HCT116 (cell line): ENCODE measurements around the gene ABHD16B. TPM values are rescaled to one million over a fixed set of nuclear protein-coding genes. Genes with fewer than 3 reads are reported as not detected.

Experiments
- ATAC-seq: fragments of 200-7000 bp; cut with Tn5 transposase; 2 replicates; pipeline ENCODE4 v1.9.1; 2020; ENCODE audit warnings: mild to moderate bottlenecking, moderate library complexity
- BruUV-seq: library from RNA; stranded (reverse); fragments of 400-500 nt; replicated peaks from 2 replicates; lab custom pipeline; 2021; lab: Mats Ljungman, UMichigan
- CTCF ChIA-PET: fragments of 300-600 bp; sonication (Branson Sonifier 250); formaldehyde crosslinking; loops from one replicate; lab custom pipeline; 2021; ENCODE audit warnings: antibody characterized with exemption; lab: Charles Lee
- POLR2A ChIA-PET: fragments of 300-600, 350-600 bp; sonication (Branson Sonifier 250); formaldehyde crosslinking; loops from one replicate; lab custom pipeline; 2021; ENCODE audit warnings: antibody characterized with exemption; lab: Charles Lee
- RAD21 ChIA-PET, 2 experiments: fragments of 300-600 bp; sonication (Branson Sonifier 250); formaldehyde crosslinking; loops; one replicate each; lab custom pipeline; 2023; ENCODE audit warnings: low total read pairs in 2 of 2; ENCODE audit not compliant: uncharacterized antibody in 2 of 2, unreplicated experiment in 2 of 2, low non-redundant PET in 1 of 2; lab: Charles Lee
- DNase-seq: peaks from one replicate; pipeline ENCODE4 v3.0.0-alpha.2; 2010; ENCODE audit warnings: low read depth, low spot score
- H2AFZ ChIP-seq: fragments of 200-600 bp; shearing (Covaris generic), sonication (generic); 2 replicates; pipeline ENCODE4 v1.6.1; 2017; ENCODE audit warnings: low read depth, mixed run types, mixed read lengths, antibody characterized with exemption, low read length; ENCODE audit not compliant: poor library complexity, severe bottlenecking
- H3K27ac ChIP-seq: 2 replicates; pipeline ENCODE4 v1.5.1; 2012; ENCODE audit warnings: low read depth, low read length
- H3K27me3 ChIP-seq: fragments of 200-600 bp; sonication (generic); 2 replicates; pipeline ENCODE4 v1.6.1; 2016; ENCODE audit warnings: mixed run types, low read length, mixed read lengths; ENCODE audit not compliant: insufficient read depth
- H3K36me3 ChIP-seq, 2 experiments: fragments of 200-500 bp in 1 of 2; fragments of 200-600 bp in 1 of 2; sonication (Bioruptor generic) in 1 of 2; sonication (generic) in 1 of 2; 2 replicates each; pipeline versions ENCODE4 v1.5.1 to v1.6.1; 2014 to 2016; ENCODE audit warnings: low read length in 2 of 2, inconsistent platforms in 1 of 2, mixed read lengths in 1 of 2, mixed run types in 1 of 2; ENCODE audit not compliant: insufficient read depth in 2 of 2, control insufficient read depth in 1 of 2
- H3K4me1 ChIP-seq, 2 experiments: fragments of 200-600 bp in 1 of 2; sonication (generic) in 1 of 2; 2 replicates each; pipeline versions ENCODE4 v1.5.1 to v1.6.1; 2012 to 2017; ENCODE audit warnings: low read length in 2 of 2, inconsistent platforms in 1 of 2, mild to moderate bottlenecking in 1 of 2, mixed read lengths in 1 of 2, mixed run types in 1 of 2, moderate library complexity in 1 of 2; ENCODE audit not compliant: insufficient read depth in 2 of 2, control insufficient read depth in 1 of 2
- H3K4me2 ChIP-seq: fragments of 200-600 bp; sonication (generic); 2 replicates; pipeline ENCODE4 v1.6.1; 2017; ENCODE audit warnings: mixed run types, low read length, mixed read lengths
- H3K4me3 ChIP-seq, 2 experiments: fragments of 200-600 bp in 1 of 2; sonication (generic) in 1 of 2; replicated peaks in 1 of 2; 2 replicates each; pipeline ENCODE4 v1.5.1; 2011 to 2016; ENCODE audit warnings: low read length in 2 of 2, control low read depth in 1 of 2, low read depth in 1 of 2, mild to moderate bottlenecking in 1 of 2, mixed read lengths in 1 of 2, mixed run types in 1 of 2
- H3K79me2 ChIP-seq: fragments of 200-600 bp; sonication (generic); 2 replicates; pipeline ENCODE4 v1.6.1; 2017; ENCODE audit warnings: mild to moderate bottlenecking, mixed run types, low read length, moderate library complexity, mixed read lengths; ENCODE audit not compliant: insufficient read depth
- H3K9ac ChIP-seq: fragments of 200-600 bp; sonication (generic); 2 replicates; pipeline ENCODE4 v1.6.1; 2016; ENCODE audit warnings: low read length, mixed read lengths
- H3K9me2 ChIP-seq: fragments of 200-600 bp; sonication (generic), shearing (Covaris generic); 2 replicates; pipeline ENCODE4 v1.6.1; 2017; ENCODE audit warnings: mixed run types, mild to moderate bottlenecking, moderate library complexity; ENCODE audit not compliant: insufficient read depth
- H3K9me3 ChIP-seq, 2 experiments: fragments of 200-500 bp in 1 of 2; fragments of 200-600 bp in 1 of 2; sonication (Bioruptor generic) in 1 of 2; sonication (generic) in 1 of 2; 2 replicates each; pipeline ENCODE4 v1.6.1; 2014 to 2017; ENCODE audit warnings: low read length in 2 of 2, mixed read lengths in 2 of 2, inconsistent platforms in 1 of 2, low read depth in 1 of 2, mild to moderate bottlenecking in 1 of 2, mixed run types in 1 of 2, moderate library complexity in 1 of 2; ENCODE audit not compliant: control insufficient read depth in 1 of 2, insufficient read depth in 1 of 2
- H4K20me1 ChIP-seq: fragments of 200-600 bp; sonication (generic), shearing (Covaris generic); 2 replicates; pipeline ENCODE4 v1.6.1; 2017; ENCODE audit warnings: mixed run types, mild to moderate bottlenecking, moderate library complexity; ENCODE audit not compliant: insufficient read depth
- CBX3 ChIP-seq: IDR thresholded peaks from 2 replicates; pipeline ENCODE4 v1.6.1; 2012; ENCODE audit warnings: low read depth
- CEBPB ChIP-seq: IDR thresholded peaks from 2 replicates; pipeline ENCODE4 v1.6.1; 2012; ENCODE audit warnings: low read depth
- CTCF ChIP-seq, 3 experiments: fragments of 200-600 bp in 1 of 3; sonication (generic) in 1 of 3; IDR thresholded peaks in 2 of 3; conservative IDR thresholded peaks in 1 of 3; 2 replicates each; pipeline ENCODE4 v1.5.1; 2012 to 2017; ENCODE audit warnings: low read depth in 2 of 3, low read length in 2 of 3, antibody characterized with exemption in 1 of 3, borderline replicate concordance in 1 of 3, control low read depth in 1 of 3, mild to moderate bottlenecking in 1 of 3, mixed read lengths in 1 of 3, mixed run types in 1 of 3, moderate library complexity in 1 of 3; ENCODE audit not compliant: insufficient read depth in 1 of 3
- EGR1 ChIP-seq: IDR thresholded peaks from 2 replicates; pipeline ENCODE4 v1.6.1; 2012; ENCODE audit warnings: low read depth
- ELF1 ChIP-seq: IDR thresholded peaks from 2 replicates; pipeline ENCODE4 v1.6.1; 2012; ENCODE audit warnings: low read depth, borderline replicate concordance
- EZH2 ChIP-seq: fragments of 200-600 bp; sonication (generic); IDR thresholded peaks from 2 replicates; pipeline ENCODE4 v1.6.1; 2017; ENCODE audit warnings: antibody characterized with exemption, mixed run types
- EZH2phosphoT487 ChIP-seq: fragments of 200-600 bp; IDR thresholded peaks from 2 replicates; pipeline ENCODE4 v1.6.1; 2018; ENCODE audit warnings: antibody characterized with exemption, borderline replicate concordance
- FOSL1 ChIP-seq: IDR thresholded peaks from 2 replicates; pipeline ENCODE4 v1.6.1; 2012; ENCODE audit warnings: low read depth
- JUND ChIP-seq: IDR thresholded peaks from 2 replicates; pipeline ENCODE4 v1.6.1; 2012
- POLR2A ChIP-seq: IDR thresholded peaks from 2 replicates; pipeline ENCODE4 v1.7.0; 2011; ENCODE audit warnings: borderline replicate concordance; ENCODE audit not compliant: insufficient read depth, insufficient read length; ENCODE audit errors: extremely low read depth
- POLR2AphosphoS5 ChIP-seq: IDR thresholded peaks from 2 replicates; pipeline ENCODE4 v1.6.1; 2011; ENCODE audit warnings: mild to moderate bottlenecking, low read depth, low read length, moderate library complexity
- REST ChIP-seq: IDR thresholded peaks from 2 replicates; pipeline ENCODE4 v1.6.1; 2012; ENCODE audit warnings: low read depth
- SP1 ChIP-seq: IDR thresholded peaks from 2 replicates; pipeline ENCODE4 v1.6.1; 2012; ENCODE audit warnings: low read depth
- SRF ChIP-seq: IDR thresholded peaks from 2 replicates; pipeline ENCODE4 v1.6.1; 2012; ENCODE audit warnings: low read depth
- YY1 ChIP-seq: IDR thresholded peaks from 2 replicates; pipeline ENCODE4 v1.6.1; 2011; ENCODE audit warnings: low read length, low read depth, moderate library complexity, mild to moderate bottlenecking; ENCODE audit not compliant: insufficient replicate concordance; ENCODE audit errors: extremely low read depth
- ZBTB33 ChIP-seq: IDR thresholded peaks from 2 replicates; pipeline ENCODE4 v1.6.1; 2011; ENCODE audit warnings: mild to moderate bottlenecking, low read length, moderate library complexity; ENCODE audit not compliant: insufficient replicate concordance; ENCODE audit errors: extremely low read depth
- ZFX ChIP-seq: fragments of 450-650 bp; IDR thresholded peaks from 2 replicates; pipeline ENCODE4 v1.6.1; 2017
- ZNF274 ChIP-seq: fragments of 200-500 bp; sonication (Bioruptor generic); IDR thresholded peaks from 2 replicates; pipeline ENCODE4 v1.6.1; 2014; ENCODE audit warnings: mild to moderate bottlenecking, low read depth, low read length, inconsistent platforms
- intact Hi-C: fragments of 100-400 bp; cut with micrococcal nuclease; formaldehyde crosslinking; loops from 2 replicates; pipeline ENCODE4 v1.10.0; 2022
- total RNA-seq: library from RNA; stranded (reverse); gene quantifications from one replicate; pipeline ENCODE4 v1.2.1, GENCODE V29; 2021; ENCODE audit not compliant: unreplicated experiment
- TF ChIP-seq, protein P1 (sequence below): IDR thresholded peaks from 2 replicates; pipeline ENCODE4 v1.6.1; 2012
- TF ChIP-seq, protein P2 (sequence below): IDR thresholded peaks from 2 replicates; pipeline ENCODE4 v1.6.1; 2012

Gene ABHD16B
- total RNA-seq, 1 experiment from 2014 or later: not detected

- ATAC-seq (peak; percentile 35; the same call in 1 of the 2 replicates), DNase-seq (no peak)
- H4K20me1 ChIP-seq: peaks cover 5% of the 10 kb centered on the region; the same call in 1 of the 2 replicates
- H3K9me3 ChIP-seq: no peaks in the 10 kb centered on the region
- H3K79me2 ChIP-seq: peaks cover 98% of the 10 kb centered on the region
- CTCF ChIA-PET: no interaction called here
- intact Hi-C loops: no loop called here
- POLR2A ChIA-PET: no interaction called here
- no TSS peak for BruUV-seq
- TF ChIP-seq FOSL1 (no peak), CBX3 (no peak), ZNF274 (no peak), ZBTB33 (no peak), ZFX (no peak), SRF (no peak), EZH2phosphoT487 (no peak), JUND (no peak), REST (no peak), CEBPB (no peak), CTCF (IDR thresholded peaks at IDR 0.05 in 2 of 3, conservative IDR thresholded peaks at IDR 0.05 in 1 of 3; ENCODE audit: borderline replicate concordance in 1 of 3, insufficient read depth in 1 of 3, low read depth in 2 of 3, low read length in 2 of 3) (no peak), EGR1 (no peak), POLR2A (no peak), ELF1 (no peak), POLR2AphosphoS5 (no peak), EZH2 (no peak), SP1 (no peak), YY1 (no peak)
- TF ChIP-seq, protein P1, sequence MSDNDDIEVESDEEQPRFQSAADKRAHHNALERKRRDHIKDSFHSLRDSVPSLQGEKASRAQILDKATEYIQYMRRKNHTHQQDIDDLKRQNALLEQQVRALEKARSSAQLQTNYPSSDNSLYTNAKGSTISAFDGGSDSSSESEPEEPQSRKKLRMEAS: no peak
- TF ChIP-seq, protein P2, sequence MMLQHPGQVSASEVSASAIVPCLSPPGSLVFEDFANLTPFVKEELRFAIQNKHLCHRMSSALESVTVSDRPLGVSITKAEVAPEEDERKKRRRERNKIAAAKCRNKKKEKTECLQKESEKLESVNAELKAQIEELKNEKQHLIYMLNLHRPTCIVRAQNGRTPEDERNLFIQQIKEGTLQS: no peak
- H3K9ac ChIP-seq: no peak overlapping the region
- peaks cover 16 to 50% of the 10 kb centered on the region in 2 experiments for H3K4me1 ChIP-seq
- H3K27ac ChIP-seq: no peak overlapping the region
- H3K27me3 ChIP-seq: no peaks in the 10 kb centered on the region
- no peak overlapping the region for H3K4me3 ChIP-seq
- no peak overlapping the region for H3K4me2 ChIP-seq
- H3K9me2 ChIP-seq: no peaks in the 10 kb centered on the region
- no peaks in the 10 kb centered on the region for H3K36me3 ChIP-seq
- RAD21 ChIA-PET: no interaction called here
- no peak overlapping the region for H2AFZ ChIP-seq
Measured at GRCh38 chr20:63908008-63908682, 46.8 kb downstream of the ABHD16B start.
